NCI-H2107 treated with DMSO at 0.1 percent for 48 hours (cell line): Measurements from ENCODE around the gene ABCB9.

Source experiments
- DNase-seq: peaks from one replicate; lab custom pipeline; 2025; ENCODE audit not compliant: unreplicated experiment; lab: John Stamatoyannopoulos, UW

The ABCB9 gene

GRCh38 chr12:122994781-122995502 is 28.7 kb upstream of the ABCB9 start:
- no peak for DNase-seq

- DNase-seq = no peak
Measured at GRCh38 chr12:122994140-122994675, 27.9 kb upstream of the ABCB9 start.

- no peak for DNase-seq
Measured at GRCh38 chr12:122992386-122992785, 26.1 kb upstream of the ABCB9 start.

- no peak for DNase-seq
Measured at GRCh38 chr12:122991623-122992275, 25.5 kb upstream of the ABCB9 start.

- DNase-seq = no peak
Measured at GRCh38 chr12:122990961-122991622, 24.8 kb upstream of the ABCB9 start.

- DNase-seq = no peak
Measured at GRCh38 chr12:122990561-122990960, 24.3 kb upstream of the ABCB9 start.

- no peak for DNase-seq
Measured at GRCh38 chr12:122989874-122990419, 23.7 kb upstream of the ABCB9 start.

GRCh38 chr12:122989225-122989839 is 23.1 kb upstream of the ABCB9 start:
- no peak for DNase-seq

- no peak for DNase-seq
Measured at GRCh38 chr12:122988612-122989212, 22.4 kb upstream of the ABCB9 start.

GRCh38 chr12:122988036-122988435 is 21.8 kb upstream of the ABCB9 start:
- no peak for DNase-seq

GRCh38 chr12:122987086-122987951 is 21.1 kb upstream of the ABCB9 start:
- no peak for DNase-seq

- no peak for DNase-seq
Measured at GRCh38 chr12:122986258-122986871, 20.1 kb upstream of the ABCB9 start.

GRCh38 chr12:122985338-122986257 is 19.3 kb upstream of the ABCB9 start:
- no peak for DNase-seq

GRCh38 chr12:122984612-122985337 is 18.5 kb upstream of the ABCB9 start:
- no peak for DNase-seq

- DNase-seq = no peak
Measured at GRCh38 chr12:122983789-122984515, 17.7 kb upstream of the ABCB9 start.

GRCh38 chr12:122982963-122983788 is 16.9 kb upstream of the ABCB9 start:
- no peak for DNase-seq
